NCI-H187 (cell line): Measurements from ENCODE around the gene SLC40A1.

ENCODE experiments used
- DNase-seq, 2 experiments: peaks; one replicate each; lab custom pipeline; 2025; lab: John Stamatoyannopoulos, UW

SLC40A1 gene

DNA sequence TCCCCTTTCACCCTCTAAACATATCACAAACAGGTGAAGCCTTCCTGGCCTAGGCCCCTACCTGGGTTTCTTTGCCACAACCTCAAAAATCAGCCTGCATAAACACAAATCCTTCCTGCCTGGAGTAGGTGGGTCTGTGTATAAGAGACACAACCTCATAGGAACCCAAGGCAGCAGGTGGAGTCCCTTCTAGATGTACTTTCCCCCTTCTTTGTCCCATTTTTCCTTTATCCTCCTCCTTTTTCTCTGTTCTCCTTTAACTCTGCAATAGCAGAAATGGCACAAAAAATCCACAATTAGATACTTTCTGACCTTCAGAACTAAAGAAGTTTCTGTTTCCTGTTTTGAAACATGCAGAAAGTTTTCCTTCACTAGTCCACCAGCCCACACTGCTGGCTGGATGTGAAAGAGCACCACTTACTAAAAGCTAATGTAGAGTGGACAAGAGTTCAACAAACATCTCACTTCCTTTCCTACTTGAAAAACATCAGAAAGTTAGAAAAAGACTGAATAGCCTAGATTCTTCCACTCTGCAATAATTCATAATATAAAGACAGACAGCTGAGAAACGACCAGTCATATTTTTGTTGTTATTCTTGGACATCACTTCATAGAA lies 11.2 kb downstream of the SLC40A1 start:
- no peak for DNase-seq

DNA sequence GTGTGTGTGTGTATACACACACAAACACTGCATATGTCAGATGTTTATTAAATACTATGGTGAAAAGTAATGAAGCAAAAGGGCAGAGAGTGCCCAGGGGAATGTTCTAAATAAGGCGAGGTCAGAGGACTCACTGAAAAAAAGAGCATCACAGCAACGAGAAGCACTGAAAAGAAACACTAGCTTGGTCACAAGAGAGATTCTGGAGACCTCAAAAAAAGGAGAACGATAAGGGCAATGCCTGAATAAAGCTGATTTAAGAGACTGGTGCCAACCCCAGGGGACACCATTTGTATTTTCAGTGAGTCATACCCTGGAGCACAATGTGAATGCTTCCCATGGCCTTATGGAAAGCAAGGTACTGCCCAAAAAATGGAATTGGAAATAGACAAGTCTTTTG lies 14.5 kb downstream of the SLC40A1 start:
- no peak for DNase-seq

- no peak for DNase-seq
Observed at GRCh38 chr2:189561371-189562038, 19.1 kb downstream of the SLC40A1 start.

DNA sequence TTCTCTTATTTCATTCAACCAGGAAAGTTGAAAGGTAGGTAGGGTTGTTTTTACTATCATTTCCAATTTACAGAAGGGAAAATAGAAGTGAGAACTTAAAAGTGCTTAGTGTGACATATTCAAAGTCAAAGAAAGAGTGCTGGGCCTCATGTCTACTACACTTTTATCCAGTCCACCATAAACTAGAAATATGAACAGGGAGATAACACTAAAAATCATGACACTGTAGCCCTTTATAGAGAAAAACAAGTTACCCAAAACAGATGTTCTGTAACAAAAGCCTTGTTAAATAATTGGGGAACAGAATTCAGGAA lies 20.4 kb downstream of the SLC40A1 start:
- DNase-seq: no peak

DNA sequence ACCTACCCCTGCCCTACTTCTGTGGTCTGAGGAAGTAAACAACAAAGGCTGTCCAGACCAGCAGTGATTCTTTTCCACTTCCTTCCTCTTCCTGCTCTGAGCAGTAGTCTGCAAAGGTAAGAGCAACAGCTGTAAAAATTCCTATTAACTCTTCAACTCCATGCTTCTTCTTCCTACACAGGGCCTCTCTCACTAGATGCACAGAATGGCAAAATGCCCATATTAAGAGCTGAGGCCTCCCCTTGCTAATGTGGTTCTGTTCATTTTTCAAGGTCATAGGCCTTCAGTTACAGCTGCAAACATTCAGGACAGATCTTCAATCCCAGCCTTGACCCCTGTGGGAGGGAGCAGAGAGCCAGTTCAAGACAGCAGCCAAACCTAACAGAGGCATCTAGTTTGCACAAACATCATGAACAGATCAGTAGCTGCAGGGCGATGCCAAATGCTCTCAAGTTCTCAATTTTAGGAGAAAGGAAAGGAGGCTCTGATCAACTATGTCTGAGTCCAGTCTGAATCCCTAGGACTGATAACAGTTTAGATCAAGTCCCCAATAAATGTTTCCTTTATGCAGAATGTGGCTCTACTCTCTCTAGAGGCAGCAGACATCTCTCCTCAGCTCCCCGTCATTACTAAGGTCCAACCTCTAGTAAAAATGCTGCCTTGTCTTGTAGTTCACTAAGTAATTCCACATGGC lies 20.9 kb downstream of the SLC40A1 start:
- DNase-seq: no peak

GRCh38 chr2:189558516-189559272 lies 21.9 kb downstream of the SLC40A1 start:
- DNase-seq: no peak

DNA sequence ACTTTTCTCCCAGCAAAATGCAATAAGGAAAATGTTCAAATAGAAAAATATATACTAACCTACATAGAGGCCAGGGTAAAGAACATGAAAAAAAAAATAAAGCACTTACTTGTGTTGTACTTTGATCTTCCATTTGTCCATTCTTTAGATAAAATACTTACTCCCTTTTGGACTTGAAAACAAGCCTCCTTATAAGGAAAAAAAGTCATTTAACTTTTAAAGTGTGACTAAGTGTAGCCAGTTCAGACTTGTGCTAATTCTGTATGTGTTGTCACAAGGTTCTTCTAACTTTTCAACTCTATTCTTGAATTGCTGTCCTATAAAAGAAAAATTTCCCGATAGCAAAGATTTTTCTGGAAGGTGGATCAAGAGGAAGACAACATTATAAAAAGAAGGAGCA lies 23.2 kb downstream of the SLC40A1 start:
- DNase-seq: no peak

DNA sequence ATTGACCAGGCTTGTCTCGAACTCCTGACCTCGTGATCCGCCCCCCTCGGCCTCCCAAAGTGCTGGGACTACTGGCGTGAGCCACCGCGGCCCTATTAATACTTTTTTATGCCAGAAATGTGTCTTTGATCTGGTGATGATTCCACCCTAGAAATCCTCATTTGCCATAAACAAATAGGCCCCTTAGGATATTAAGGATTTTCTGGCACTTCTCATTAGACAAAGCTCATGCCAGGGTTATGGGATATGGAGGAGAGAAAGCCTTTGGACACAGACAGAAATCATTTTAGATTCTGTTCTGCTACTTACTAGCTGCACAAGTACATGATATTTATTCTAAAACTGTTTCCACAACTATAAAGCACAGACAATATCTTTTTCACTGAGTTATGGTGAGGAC lies 24.1 kb downstream of the SLC40A1 start:
- no peak for DNase-seq

DNA sequence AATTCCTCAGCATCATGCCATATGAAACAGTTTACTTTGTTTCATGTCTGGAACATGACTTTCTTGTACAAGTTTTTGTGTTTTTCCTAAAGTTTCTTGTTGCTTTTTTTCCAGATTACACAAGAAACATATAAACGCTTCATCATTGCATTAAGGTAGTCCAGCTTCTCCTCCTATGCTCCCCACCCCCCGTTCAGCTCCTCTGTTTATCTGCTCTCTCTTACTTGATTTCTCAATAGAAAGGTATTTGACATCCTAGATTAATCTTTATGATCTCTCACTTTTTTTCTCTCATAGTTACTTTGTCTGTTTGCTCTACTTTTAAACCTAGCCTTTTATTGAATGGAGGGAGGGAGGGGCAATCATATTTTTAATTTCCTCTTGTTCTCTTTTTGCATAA lies 25.4 kb downstream of the SLC40A1 start:
- no peak for DNase-seq

- DNase-seq: no peak
Observed at GRCh38 chr2:189553504-189554088, 27.0 kb downstream of the SLC40A1 start.

- DNase-seq: no peak
Observed at GRCh38 chr2:189552991-189553404, 27.6 kb downstream of the SLC40A1 start.

DNA sequence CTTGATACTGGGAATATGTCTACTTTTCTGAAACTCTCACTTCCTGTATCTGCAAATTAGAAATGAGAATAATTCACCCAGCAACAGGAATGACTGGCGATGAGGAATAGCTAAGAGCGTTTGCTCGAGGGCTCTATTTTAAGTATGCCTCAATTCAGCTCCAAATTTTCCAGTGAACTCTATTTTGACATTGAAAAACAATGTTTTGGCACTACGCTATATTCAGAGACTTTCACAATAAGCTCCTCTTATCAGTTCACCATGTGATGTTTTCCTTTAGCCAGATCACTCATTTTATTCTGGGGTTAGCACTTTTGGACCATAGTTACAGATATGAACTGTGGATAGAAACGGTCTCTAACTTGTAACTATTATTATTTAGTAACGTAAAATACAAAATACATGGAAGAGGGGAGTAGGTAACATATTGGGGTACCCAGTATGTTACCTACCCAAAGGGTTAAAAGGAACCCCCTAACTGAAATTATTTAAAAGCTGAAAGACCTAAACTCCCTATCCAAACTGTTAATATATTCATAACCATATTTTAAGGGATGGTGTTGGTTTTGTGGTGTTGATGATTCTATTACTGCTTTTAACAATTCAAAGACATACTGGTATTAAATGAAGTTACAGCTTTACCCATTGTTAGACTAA lies 28.1 kb downstream of the SLC40A1 start:
- no peak for DNase-seq

DNA sequence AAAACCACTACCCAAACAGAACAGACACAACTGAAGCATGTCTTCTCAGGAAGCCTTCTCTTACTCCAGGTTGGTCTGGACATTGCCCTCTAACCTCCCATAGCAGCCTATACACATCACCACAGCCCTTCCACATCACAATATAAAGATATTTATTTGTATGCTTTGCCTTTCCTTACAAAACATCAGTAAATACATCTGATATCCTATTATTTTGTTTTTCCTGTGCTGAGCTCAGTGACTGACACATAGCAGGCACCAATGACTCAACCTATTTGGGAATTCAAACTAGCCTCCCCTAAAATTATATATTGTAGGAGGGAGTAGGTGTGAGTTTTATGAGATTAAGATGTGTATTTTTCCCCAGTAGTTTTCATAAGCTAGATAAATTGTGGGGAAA lies 28.8 kb downstream of the SLC40A1 start:
- DNase-seq: no peak

DNA sequence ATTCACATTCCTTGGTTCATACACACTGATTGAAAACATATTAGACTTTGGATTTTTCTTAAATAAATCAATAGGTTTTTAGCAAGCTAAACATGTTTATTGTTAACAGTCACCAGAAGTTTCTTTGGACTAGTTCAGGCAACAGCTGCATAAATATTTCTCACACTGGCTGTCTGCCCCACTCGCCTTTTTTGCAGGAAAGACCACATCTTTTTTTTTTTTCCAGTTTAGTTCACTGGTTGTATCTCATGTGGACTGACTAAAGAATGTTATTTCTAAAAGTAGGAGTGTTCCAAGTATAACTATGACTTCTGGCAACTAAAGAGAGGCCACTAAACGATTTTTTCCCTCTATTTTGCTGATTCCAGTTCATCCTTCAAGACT lies 31.1 kb downstream of the SLC40A1 start:
- DNase-seq: no peak

GRCh38 chr2:189548666-189549448 lies 31.7 kb downstream of the SLC40A1 start:
- DNase-seq: no peak

DNA sequence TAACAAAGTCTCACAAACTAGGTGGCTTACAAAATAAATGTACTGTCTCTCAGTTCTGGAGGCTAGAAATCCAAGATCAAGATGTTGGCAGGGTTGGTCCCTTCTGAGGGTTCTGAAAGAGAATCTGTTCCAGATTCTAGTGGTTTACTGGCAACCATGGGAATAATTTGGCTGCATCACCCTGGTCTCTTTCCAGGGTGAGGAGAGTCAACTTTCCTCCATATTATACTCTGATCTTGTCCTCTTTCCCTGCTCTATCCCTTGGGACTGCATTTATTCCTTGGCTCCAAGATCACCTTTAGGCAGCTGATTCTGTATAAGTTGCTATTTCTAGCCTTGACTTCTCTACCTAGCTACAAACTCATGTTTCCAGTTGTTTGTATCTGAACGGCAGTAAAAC lies 35.2 kb downstream of the SLC40A1 start:
- no peak for DNase-seq

- no peak for DNase-seq
Observed at GRCh38 chr2:189544318-189545042, 36.1 kb downstream of the SLC40A1 start.

DNA sequence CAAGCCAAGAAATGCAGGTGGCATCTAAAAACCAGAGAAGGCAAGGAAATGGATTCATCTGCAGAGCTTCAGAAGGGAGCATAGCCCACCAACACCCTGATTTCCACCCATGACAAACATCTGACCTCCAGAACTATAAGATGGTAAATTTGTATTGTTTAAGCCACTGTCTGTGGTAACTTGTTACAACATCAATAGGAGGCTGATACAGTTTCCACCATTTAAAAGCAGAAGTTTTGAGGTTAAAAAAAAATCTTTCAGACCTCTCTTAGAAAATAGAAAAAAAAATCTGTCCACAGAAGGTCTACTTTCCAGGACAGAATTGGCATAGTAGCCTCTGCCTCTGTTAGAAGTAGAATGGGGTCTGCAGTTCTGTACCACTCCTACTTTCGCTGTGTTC lies 37.2 kb downstream of the SLC40A1 start:
- no peak for DNase-seq

GRCh38 chr2:189542145-189542882 lies 38.3 kb downstream of the SLC40A1 start:
- DNase-seq: no peak

GRCh38 chr2:189541591-189541990 lies 39.0 kb downstream of the SLC40A1 start:
- DNase-seq: no peak
